K562 (cell line): ENCODE data around the gene COPS4. TPM values are rescaled to one million over a fixed set of nuclear protein-coding genes. Genes with fewer than 3 reads are reported as not detected.

Source experiments
- ATF2 ChIP-seq: sonication (generic); formaldehyde crosslinking; IDR thresholded peaks from 2 replicates; pipeline ENCODE4 v1.8.1; 2022; ENCODE audit warnings: missing genetic modification reagents
- DMBX1 ChIP-seq: fragments of 250-450 bp; sonication (Bioruptor Pico); IDR thresholded peaks from 2 replicates; pipeline ENCODE4 v1.8.0; 2022; ENCODE audit warnings: inconsistent platforms, mild to moderate bottlenecking, moderate library complexity, borderline replicate concordance
- DPF2 ChIP-seq: fragments of 450-650 bp; IDR thresholded peaks from 2 replicates; pipeline ENCODE4 v1.6.1; 2016
- E2F1 ChIP-seq: sonication (generic); formaldehyde crosslinking; IDR thresholded peaks from 2 replicates; pipeline ENCODE4 v1.8.1; 2023; ENCODE audit warnings: mild to moderate bottlenecking, missing genetic modification reagents, moderate library complexity
- ELK3 ChIP-seq: fragments of 450-650 bp; formaldehyde crosslinking; IDR thresholded peaks from 2 replicates; pipeline ENCODE4 v1.4.0; 2020; ENCODE audit warnings: mild to moderate bottlenecking
- ERF ChIP-seq: fragments of 450-650 bp; formaldehyde crosslinking; IDR thresholded peaks from 2 replicates; pipeline ENCODE4 v1.4.0; 2020; ENCODE audit warnings: mild to moderate bottlenecking, mixed read lengths
- GATAD2B ChIP-seq: fragments of 450-650 bp; IDR thresholded peaks from 2 replicates; pipeline ENCODE4 v1.6.1; 2017; ENCODE audit warnings: mild to moderate bottlenecking, borderline replicate concordance
- HIVEP1 ChIP-seq: fragments of 250-450 bp; sonication (Bioruptor Pico); IDR thresholded peaks from 2 replicates; pipeline ENCODE4 v1.4.0; 2020; ENCODE audit warnings: mild to moderate bottlenecking
- HNRNPL ChIP-seq: fragments of 200-400 bp; formaldehyde crosslinking; IDR thresholded peaks from 2 replicates; pipeline ENCODE4 v1.6.1; 2017; ENCODE audit warnings: low read depth, mild to moderate bottlenecking, low read length
- LEF1 ChIP-seq: fragments of 450-650 bp; IDR thresholded peaks from 2 replicates; pipeline ENCODE4 v1.6.1; 2016; ENCODE audit warnings: mild to moderate bottlenecking
- MAFK ChIP-seq: IDR thresholded peaks from 2 replicates; pipeline ENCODE4 v1.6.1; 2011; ENCODE audit warnings: low read length, improper control_type of control experiment
- MEF2A ChIP-seq: IDR thresholded peaks from 2 replicates; pipeline ENCODE4 v1.6.1; 2011; ENCODE audit warnings: low read depth, mild to moderate bottlenecking, low read length, moderate library complexity; ENCODE audit not compliant: control insufficient read depth
- POLR2G ChIP-seq: fragments of 200-400 bp; formaldehyde crosslinking; IDR thresholded peaks from 2 replicates; pipeline ENCODE4 v1.6.1; 2017; ENCODE audit warnings: low read depth, mild to moderate bottlenecking, antibody characterized with exemption, low read length, moderate library complexity
- SAFB ChIP-seq: fragments of 200-400 bp; formaldehyde crosslinking; IDR thresholded peaks from 2 replicates; pipeline ENCODE4 v1.6.1; 2017; ENCODE audit warnings: low read depth, low read length, borderline replicate concordance
- SMAD3 ChIP-seq: fragments of 450-650 bp; formaldehyde crosslinking; conservative IDR thresholded peaks from 2 replicates; pipeline ENCODE4 v1.4.0; 2020; ENCODE audit warnings: mild to moderate bottlenecking
- STAT5B ChIP-seq: fragments of 250-450 bp; sonication (Bioruptor Pico); IDR thresholded peaks from 2 replicates; pipeline ENCODE4 v1.8.0; 2021; ENCODE audit warnings: mild to moderate bottlenecking, inconsistent platforms
- SUPT5H ChIP-seq: fragments of 450-650 bp; IDR thresholded peaks from 2 replicates; pipeline ENCODE4 v1.6.1; 2016
- TOE1 ChIP-seq, 2 experiments: fragments of 450-650 bp in 1 of 2; sonication (generic) in 1 of 2; formaldehyde crosslinking in 1 of 2; IDR thresholded peaks; 2 replicates each; pipeline versions ENCODE4 v1.7.1 to v1.8.0; 2016 to 2022; ENCODE audit warnings: borderline replicate concordance in 2 of 2, mild to moderate bottlenecking in 2 of 2, antibody characterized with exemption in 1 of 2, inconsistent platforms in 1 of 2, low read depth in 1 of 2, missing genetic modification reagents in 1 of 2, moderate library complexity in 1 of 2
- ZBTB2 ChIP-seq: fragments of 450-650 bp; IDR thresholded peaks from 2 replicates; pipeline ENCODE4 v1.6.1; 2016; ENCODE audit warnings: antibody characterized with exemption
- ZNF280B ChIP-seq: fragments of 250-450 bp; sonication (Bioruptor Pico); IDR thresholded peaks from 2 replicates; pipeline ENCODE4 v1.5.1; 2021; ENCODE audit warnings: mild to moderate bottlenecking
- polyA plus RNA-seq, 8 experiments: library from polyadenylated mRNA; depleted of rRNA in 4 of 8; stranded (reverse) in 5 of 8; unstranded in 3 of 8; fragments of >200 nt; fragmentation: Nextera tagmentation in 2 of 8; fragmentation: Illumina TruSeq in 1 of 8; extraction: Ambion mirVana in 2 of 8; extraction: Trizol in 1 of 8; gene quantifications; 2 replicates each; pipeline versions ENCODE4 v1.2.1 to v1.2.3, GENCODE V29; 2011 to 2014; ENCODE audit warnings: inconsistent platforms in 1 of 8, missing spikeins in 1 of 8
- total RNA-seq, 7 experiments: library from RNA; depleted of rRNA in 6 of 7; stranded (reverse); fragments of >200 nt in 6 of 7; fragmentation: Illumina TruSeq in 2 of 7; extraction: Trizol in 2 of 7; gene quantifications; 2 replicates each; pipeline versions ENCODE4 v1.2.1 to v1.2.3, GENCODE V29; 2011 to 2021; ENCODE audit warnings: low replicate concordance in 1 of 7

COPS4 gene
- total and polyA plus RNA-seq, 9 of the 15 experiments (the other 6 are each of a cell fraction or from before 2014, with no cell fraction given), result 44.7 to 180 (median 70.9) TPM

GRCh38 chr4:83012687-83013419 is 22.1 kb upstream of the COPS4 start (continued):
- TF ChIP-seq ZBTB2 (peak; percentile 49; the same call in 1 of the 2 replicates), DMBX1 (CRISPR knock-in tag) (no peak), TOE1 (IDR thresholded peaks at IDR 0.05; ENCODE audit: borderline replicate concordance) (peak; percentile 93), TOE1 (CRISPR knock-in tag; IDR thresholded peaks at IDR 0.05; ENCODE audit: borderline replicate concordance, low read depth) (no peak), LEF1 (peak; percentile 76; the same call in 1 of the 2 replicates), E2F1 (CRISPR knock-in tag) (peak; percentile 52; the same call in 1 of the 2 replicates), MAFK (peak; percentile 75), HIVEP1 (CRISPR knock-in tag) (no peak), MEF2A (no peak), GATAD2B (no peak), ZNF280B (CRISPR knock-in tag) (no peak), POLR2G (peak; percentile 92), DPF2 (peak; percentile 81), HNRNPL (no peak), ATF2 (no peak), ELK3 (CRISPR knock-in tag) (no peak), SAFB (0 out of 2 replicates have a peak, but pooled peaks have one; percentile 2), SMAD3 (CRISPR knock-in tag) (no peak), SUPT5H (peak; percentile 85), STAT5B (CRISPR knock-in tag) (no peak), ERF (no peak)
